ENCODE data around the gene PCBD2. TPM values are rescaled to one million over a fixed set of nuclear protein-coding genes. Genes with fewer than 3 reads are reported as not detected.

Gene PCBD2
- total and polyA plus RNA-seq, 9 donors = 4.5 to 13.1 (median 8.8) TPM

- H3K36me3 ChIP-seq = no peaks in the 10 kb centered on the region
- no peak for DNase-seq
- intact Hi-C loops (cut with DNase I) = no loop called here
- no peak for TF ChIP-seq EP300 (IDR thresholded peaks at IDR 0.05)
- TF ChIP-seq CTCF (IDR thresholded peaks at IDR 0.05) = no peak
- no peak for TF ChIP-seq POLR2A (IDR thresholded peaks at IDR 0.05)
- no peak overlapping the region for H3K27ac ChIP-seq
- WGBS, 3 donors = 89 to 94% (median 91%) methylated on average over 10 of the region's 10 CpGs
- H3K9me3 ChIP-seq = no peaks in the 10 kb centered on the region
- no peaks in the 10 kb centered on the region for H3K27me3 ChIP-seq
- peaks cover 4% of the 10 kb centered on the region for H3K4me1 ChIP-seq (ENCODE audit: insufficient read depth)
- H3K4me3 ChIP-seq = no peak overlapping the region
Observed at GRCh38 chr5:134917070-134917815, 12.3 kb downstream of the PCBD2 start.

GRCh38 chr5:134918861-134919260 lies 13.9 kb downstream of the PCBD2 start:
- Histone ChIP-seq H3K9me3 (no peaks in the 10 kb centered on the region), H3K4me3 (no peak overlapping the region), H3K27ac (no peak overlapping the region), H3K27me3 (no peaks in the 10 kb centered on the region), H3K4me1 (ENCODE audit: insufficient read depth) (no peaks in the 10 kb centered on the region), H3K36me3 (no peaks in the 10 kb centered on the region)
- TF ChIP-seq EP300 (IDR thresholded peaks at IDR 0.05) (no peak), POLR2A (IDR thresholded peaks at IDR 0.05) (no peak), CTCF (IDR thresholded peaks at IDR 0.05) (no peak)
- intact Hi-C loops (cut with DNase I) = no loop called here
- 91 to 94% (median 93%) methylated on average over 3 of the region's 3 CpGs for WGBS, 3 donors
- DNase-seq = no peak

GRCh38 chr5:134920848-134921575 lies 16.1 kb downstream of the PCBD2 start:
- intact Hi-C loops (cut with DNase I) = no loop called here
- no peak for TF ChIP-seq POLR2A (IDR thresholded peaks at IDR 0.05)
- TF ChIP-seq EP300 (IDR thresholded peaks at IDR 0.05) = no peak
- no peak for TF ChIP-seq CTCF (IDR thresholded peaks at IDR 0.05)
- H3K27me3 ChIP-seq = no peaks in the 10 kb centered on the region
- no peaks in the 10 kb centered on the region for H3K4me1 ChIP-seq (ENCODE audit: insufficient read depth)
- no peaks in the 10 kb centered on the region for H3K9me3 ChIP-seq
- H3K4me3 ChIP-seq = no peak overlapping the region
- no peak for DNase-seq
- no peak overlapping the region for H3K27ac ChIP-seq
- WGBS, 3 donors = 94 to 95% (median 94%) methylated on average over 9 of the region's 9 CpGs
- no peaks in the 10 kb centered on the region for H3K36me3 ChIP-seq

GRCh38 chr5:134932508-134932907 lies 27.6 kb downstream of the PCBD2 start:
- Histone ChIP-seq H3K27ac (no peak overlapping the region), H3K4me3 (no peak overlapping the region), H3K4me1 (ENCODE audit: insufficient read depth) (peaks cover 2% of the 10 kb centered on the region), H3K9me3 (no peaks in the 10 kb centered on the region), H3K27me3 (no peaks in the 10 kb centered on the region), H3K36me3 (no peaks in the 10 kb centered on the region)
- TF ChIP-seq CTCF (IDR thresholded peaks at IDR 0.05) (no peak), POLR2A (IDR thresholded peaks at IDR 0.05) (no peak), EP300 (IDR thresholded peaks at IDR 0.05) (no peak)
- intact Hi-C loops (cut with DNase I) = no loop called here
- no peak for DNase-seq
- 96 to 98% (median 96%) methylated on average over 3 of the region's 3 CpGs for WGBS, 3 donors

Data from ovary (tissue), 9 donors.